IMR-90 (cell line): ENCODE results near the gene LRP5. TPM values are rescaled to one million over a fixed set of nuclear protein-coding genes. Genes with fewer than 3 reads are reported as not detected.
"Not testable (repeated sequence)": the region's sequence is repeated elsewhere in the genome, so short reads cannot be mapped to it uniquely, and the experiment has no call there.

Experiments
- ATAC-seq: fragments of 200-7000 bp; cut with Tn5 transposase; 2 replicates; pipeline ENCODE4 v1.9.1; 2020; ENCODE audit warnings: low read depth, mild to moderate bottlenecking, moderate library complexity
- BruUV-seq: library from RNA; stranded (reverse); fragments of 400-500 nt; replicated peaks from 2 replicates; lab custom pipeline; 2021; lab: Mats Ljungman, UMichigan
- CTCF ChIA-PET: fragments of 300-600 bp; formaldehyde crosslinking; extraction: SDS; loops from one replicate; lab custom pipeline; 2021; ENCODE audit warnings: antibody characterized with exemption; lab: Yijun Ruan, JAX
- POLR2A ChIA-PET: fragments of 300-600 bp; sonication (Branson Sonifier 250); formaldehyde crosslinking; loops from one replicate; lab custom pipeline; 2022; ENCODE audit warnings: antibody characterized with exemption; ENCODE audit not compliant: unreplicated experiment; lab: Charles Lee
- DNase-seq: peaks from one replicate; pipeline ENCODE4 v3.0.0; 2013
- H2AFZ ChIP-seq: replicated peaks from 2 replicates; pipeline ENCODE3; 2013; ENCODE audit warnings: low read length, mild to moderate bottlenecking; ENCODE audit not compliant: poor library complexity
- H2AK5ac ChIP-seq: 2 replicates; pipeline ENCODE4 v1.6.1; 2013; ENCODE audit warnings: low read depth, low read length, inconsistent platforms
- H2AK9ac ChIP-seq: replicated peaks from 2 replicates; pipeline ENCODE3; 2013; ENCODE audit warnings: mild to moderate bottlenecking, low read depth, low read length, moderate library complexity; ENCODE audit not compliant: poor library complexity
- H2BK120ac ChIP-seq: 2 replicates; pipeline ENCODE4 v1.6.1; 2013; ENCODE audit warnings: low read depth, low read length, inconsistent platforms
- H2BK15ac ChIP-seq: 3 replicates; pipeline ENCODE4 v1.6.1; 2013; ENCODE audit warnings: low read depth, low read length, inconsistent platforms
- H2BK20ac ChIP-seq: 2 replicates; pipeline ENCODE4 v1.6.1; 2013; ENCODE audit warnings: low read depth, mild to moderate bottlenecking, inconsistent platforms, low read length, moderate library complexity
- H2BK5ac ChIP-seq: 2 replicates; pipeline ENCODE4 v1.6.1; 2013; ENCODE audit warnings: mild to moderate bottlenecking, low read depth, low read length, inconsistent platforms; ENCODE audit not compliant: poor library complexity, severe bottlenecking
- H3K14ac ChIP-seq: replicated peaks from 2 replicates; pipeline ENCODE4 v1.6.1; 2013; ENCODE audit warnings: low read depth, low read length, inconsistent platforms
- H3K18ac ChIP-seq: 2 replicates; pipeline ENCODE4 v1.6.1; 2013; ENCODE audit warnings: low read depth, low read length, control low read depth
- H3K23ac ChIP-seq: 2 replicates; pipeline ENCODE4 v1.6.1; 2013; ENCODE audit warnings: low read depth, low read length, inconsistent platforms
- H3K27ac ChIP-seq: 2 replicates; pipeline ENCODE4 v1.5.1; 2013; ENCODE audit warnings: mild to moderate bottlenecking, control low read depth, low read length; ENCODE audit not compliant: insufficient read depth
- H3K27me3 ChIP-seq: 2 replicates; pipeline ENCODE4 v1.6.1; 2013; ENCODE audit warnings: low read length; ENCODE audit not compliant: control insufficient read depth, insufficient read depth
- H3K36me3 ChIP-seq: 2 replicates; pipeline ENCODE4 v1.6.1; 2013; ENCODE audit warnings: low read length, mixed read lengths; ENCODE audit not compliant: control insufficient read depth, insufficient read depth
- H3K4ac ChIP-seq: 2 replicates; pipeline ENCODE4 v1.6.1; 2013; ENCODE audit warnings: low read depth, low read length, inconsistent platforms
- H3K4me1 ChIP-seq: 2 replicates; pipeline ENCODE4 v1.6.1; 2013; ENCODE audit warnings: low read length, mixed read lengths; ENCODE audit not compliant: control insufficient read depth, insufficient read depth
- H3K4me2 ChIP-seq: 2 replicates; pipeline ENCODE4 v1.6.1; 2013; ENCODE audit warnings: low read depth, mild to moderate bottlenecking, control low read depth, low read length, moderate library complexity
- H3K4me3 ChIP-seq: 2 replicates; pipeline ENCODE4 v1.5.1; 2013; ENCODE audit warnings: low read depth, mild to moderate bottlenecking, control low read depth, low read length, moderate library complexity; ENCODE audit not compliant: insufficient read depth
- H3K56ac ChIP-seq: 2 replicates; pipeline ENCODE4 v1.6.1; 2013; ENCODE audit warnings: low read length, inconsistent platforms; ENCODE audit not compliant: insufficient read depth; ENCODE audit errors: extremely low read depth
- H3K79me1 ChIP-seq, 2 experiments: 2 replicates each; pipeline ENCODE4 v1.6.1; 2013; ENCODE audit warnings: low read length in 2 of 2, inconsistent platforms in 1 of 2, low read depth in 1 of 2
- H3K9ac ChIP-seq: 2 replicates; pipeline ENCODE4 v1.6.1; 2013; ENCODE audit warnings: low read depth, low read length, control low read depth
- H3K9me1 ChIP-seq: 2 replicates; pipeline ENCODE4 v1.6.1; 2013; ENCODE audit warnings: low read length, inconsistent platforms; ENCODE audit not compliant: insufficient read depth
- H3K9me3 ChIP-seq: 2 replicates; pipeline ENCODE4 v1.6.1; 2013; ENCODE audit warnings: low read length; ENCODE audit not compliant: control insufficient read depth, insufficient read depth
- H4K20me1 ChIP-seq: 2 replicates; pipeline ENCODE4 v1.6.1; 2013; ENCODE audit warnings: low read length, inconsistent platforms; ENCODE audit not compliant: insufficient read depth
- H4K5ac ChIP-seq: 2 replicates; pipeline ENCODE4 v1.6.1; 2013; ENCODE audit warnings: mild to moderate bottlenecking, low read depth, low read length, control low read depth
- H4K8ac ChIP-seq, 2 experiments: 2 replicates each; pipeline ENCODE4 v1.6.1; 2013; ENCODE audit warnings: low read depth in 2 of 2, low read length in 2 of 2, control low read depth in 1 of 2, inconsistent platforms in 1 of 2
- H4K91ac ChIP-seq: 2 replicates; pipeline ENCODE4 v1.6.1; 2013; ENCODE audit warnings: low read depth, low read length, inconsistent platforms; ENCODE audit not compliant: insufficient read depth
- WGBS, 2 experiments: methylation state at CpG; one replicate each; pipeline versions ENCODE4 v1.1.5 to v1.1.7; 2013; ENCODE audit warnings: missing lambda C conversion rate in 2 of 2; ENCODE audit not compliant: insufficient read length in 1 of 2; ENCODE audit errors: extremely low coverage in 2 of 2; 5-methylcytosine and 5-hydroxymethylcytosine counted together
- dilution Hi-C: fragments of 300-500 bp; cut with HindIII; formaldehyde crosslinking; loops from one replicate; pipeline ENCODE4 v1.14.3; 2018; ENCODE audit warnings: low sequenced_read_pairs; ENCODE audit not compliant: unreplicated experiment
- in situ Hi-C: fragments of 300-500 bp; cut with MboI; formaldehyde crosslinking; loops from 3 replicates; pipeline ENCODE4 v1.14.3; 2019; ENCODE audit warnings: low sequenced_read_pairs, inconsistent platforms, mixed read lengths
- intact Hi-C: fragments of 100-400 bp; cut with micrococcal nuclease; formaldehyde crosslinking; loops from 2 replicates; pipeline ENCODE4 v1.10.0; 2022
- polyA plus RNA-seq, 3 experiments: library from polyadenylated mRNA; depleted of rRNA; stranded (reverse); fragments of >200 nt; gene quantifications; 2 replicates each; pipeline ENCODE4 v1.2.3, GENCODE V29; 2012; ENCODE audit warnings: low replicate concordance in 1 of 3
- total RNA-seq: library from RNA; depleted of rRNA; stranded (reverse); fragments of >200 nt; gene quantifications from 2 replicates; pipeline ENCODE4 v1.2.3, GENCODE V29; 2012

The LRP5 gene
- total and polyA plus RNA-seq, 2 of the 4 experiments (the other 2 are of a cell fraction), result 10.4 to 15.0 TPM

GRCh38 chr11:68299517-68299879 is 12.9 kb upstream of the LRP5 start:
- H2BK5ac ChIP-seq, H3K9me1 ChIP-seq, H3K79me1 ChIP-seq, H2BK20ac ChIP-seq, H4K20me1 ChIP-seq, H2AK9ac ChIP-seq, H3K4ac ChIP-seq, H3K4me2 ChIP-seq, H3K56ac ChIP-seq, H2BK120ac ChIP-seq, H3K9me3 ChIP-seq, H2AK5ac ChIP-seq, H3K9ac ChIP-seq, ATAC-seq, POLR2A ChIA-PET, H4K91ac ChIP-seq, H3K36me3 ChIP-seq, H3K27me3 ChIP-seq, DNase-seq, H2AFZ ChIP-seq, H3K14ac ChIP-seq, BruUV-seq, H4K8ac ChIP-seq, intact Hi-C loops, H3K18ac ChIP-seq, H3K4me1 ChIP-seq, H4K5ac ChIP-seq, H3K4me3 ChIP-seq, H3K27ac ChIP-seq, H2BK15ac ChIP-seq, dilution Hi-C loops, H3K23ac ChIP-seq: not testable (repeated sequence)
- CTCF ChIA-PET, result interaction anchor here (0.6 kb wide), 1 partner anchor 42 kb away, joined by 3 read pairs; no protein-coding TSS in a partner anchor
- in situ Hi-C loops, result loop anchor here (5.0 kb wide), 1 partner anchor 42 kb away; no protein-coding TSS in a partner anchor
- no CpG with 5 or more reads among the region's 9 CpGs for WGBS, 2 experiments
